ENCODE results near the gene NT5M.

- TF ChIP-seq CTCF (conservative IDR thresholded peaks at IDR 0.05) (no peak), ZFX (IDR thresholded peaks at IDR 0.05) (peak; percentile 71)
Measured at GRCh38 chr17:17280613-17281549, 22.3 kb upstream of the NT5M start, which contains the start of gene COPS3.
